ENCODE measurements around the gene NUDC. TPM values are rescaled to one million over a fixed set of nuclear protein-coding genes. Genes with fewer than 3 reads are reported as not detected.

Gene NUDC
- total RNA-seq, 2 donors from 2014 or later: 31.3 to 33.2 TPM

GRCh38 chr1:26993237-26994019, 71.9 kb downstream of the NUDC start, which contains the start of gene TRNP1:
Gene TRNP1 (plus strand): TSS chr1:26993692. CDS start chr1:26993787, 95 bp downstream.
- Histone ChIP-seq H3K27ac (peak within 1 kb of the TSS; percentile 69 to 88 (median 84)), H3K4me3 (peak within 1 kb of the TSS; percentile 46 to 48), H3K9me3 (no peaks in the 10 kb centered on the region), H3K4me1 (peaks cover 71% of the 10 kb centered on the region), H3K36me3 (replicated peaks in 1 of 2; ENCODE audit: insufficient read depth in 1 of 2, low read depth in 2 of 2) (no peaks in the 10 kb centered on the region), H3K27me3 (no peaks in the 10 kb centered on the region)
- TF ChIP-seq CTCF (IDR thresholded peaks at IDR 0.05): peak in 1 of 7 experiments; percentile 23
- TF ChIP-seq POLR2A (IDR thresholded peaks at IDR 0.05): peak; percentile 91 to 94 (median 93)
- peak; percentile 77 to 86 (median 83) for DNase-seq
- intact Hi-C loops (cut with DNase I): no loop called here
- peak; percentile 58 for ATAC-seq
- WGBS, 2 donors: 0 to 5% methylated on average over 4 to 45 of the region's 61 CpGs

- Histone ChIP-seq H3K9me3 (no peaks in the 10 kb centered on the region), H3K27me3 (no peaks in the 10 kb centered on the region), H3K4me1 (peaks cover 79% of the 10 kb centered on the region), H3K4me3 (peak overlapping the region; percentile 46 to 48), H3K27ac (peak overlapping the region; percentile 69 to 88 (median 84)), H3K36me3 (replicated peaks in 1 of 2; ENCODE audit: insufficient read depth in 1 of 2, low read depth in 2 of 2) (no peaks in the 10 kb centered on the region)
- intact Hi-C loops (cut with DNase I): no loop called here
- WGBS, 2 donors: 0 to 1% methylated on average over 15 to 84 of the region's 97 CpGs
- peak in 3 of 4 donors; percentile 24 to 51 (median 50) for DNase-seq
- peak; percentile 22 for ATAC-seq
- TF ChIP-seq CTCF (IDR thresholded peaks at IDR 0.05) (no peak), POLR2A (IDR thresholded peaks at IDR 0.05) (no peak)
Measured at GRCh38 chr1:26994020-26994786, 72.7 kb downstream of the NUDC start.

- Histone ChIP-seq H3K27me3 (no peaks in the 10 kb centered on the region), H3K4me1 (peaks cover 83% of the 10 kb centered on the region), H3K27ac (peak overlapping the region; percentile 69 to 88 (median 84)), H3K36me3 (replicated peaks in 1 of 2; ENCODE audit: insufficient read depth in 1 of 2, low read depth in 2 of 2) (no peaks in the 10 kb centered on the region), H3K4me3 (peak overlapping the region in 1 of 2 donors; percentile 0), H3K9me3 (no peaks in the 10 kb centered on the region)
- intact Hi-C loops (cut with DNase I): no loop called here
- ATAC-seq: no peak
- TF ChIP-seq POLR2A (IDR thresholded peaks at IDR 0.05) (no peak), CTCF (IDR thresholded peaks at IDR 0.05) (peak in 1 of 7 experiments; percentile 3)
- WGBS, 2 donors: 39 to 74% methylated on average over 3 to 15 of the region's 15 CpGs
- DNase-seq: peak in 1 of 4 donors; percentile 39
Measured at GRCh38 chr1:26994787-26995517, 73.4 kb downstream of the NUDC start.

- H3K36me3 ChIP-seq (replicated peaks in 1 of 2; ENCODE audit: insufficient read depth in 1 of 2, low read depth in 2 of 2): no peaks in the 10 kb centered on the region
- no peak for TF ChIP-seq POLR2A (IDR thresholded peaks at IDR 0.05)
- TF ChIP-seq CTCF (IDR thresholded peaks at IDR 0.05): no peak
- intact Hi-C loops (cut with DNase I): no loop called here
Measured at GRCh38 chr1:26996024-26996423, 74.5 kb downstream of the NUDC start.

More at GRCh38 chr1:26996024-26996423, 74.5 kb downstream of the NUDC start:
- ATAC-seq: no peak
- peak overlapping the region; percentile 44 to 88 (median 77) for H3K27ac ChIP-seq
- H3K27me3 ChIP-seq: no peaks in the 10 kb centered on the region
- no peak overlapping the region for H3K4me3 ChIP-seq
- DNase-seq: no peak
- 60% methylated on average over 1 of the region's 1 CpG; no CpG with 5 or more reads in 1 of the 2 donors for WGBS, 2 donors
- H3K4me1 ChIP-seq: peaks cover 83% of the 10 kb centered on the region
- H3K9me3 ChIP-seq: no peaks in the 10 kb centered on the region

Other genes starting within 250 kb of the NUDC start
- gene ARID1A, start 225.7 kb upstream of the NUDC start, total RNA-seq: 10 to 100 TPM; 23.7 to 25.9 TPM
- gene PIGV, start 133.8 kb upstream of the NUDC start, total RNA-seq: 10 to 100 TPM; 10.9 to 14.2 TPM
- 1 to 10 TPM; 4.6 to 5.7 TPM for gene ZDHHC18, start 95.1 kb upstream of the NUDC start, total RNA-seq
- gene SFN, start 58.6 kb upstream of the NUDC start, total RNA-seq: 1 to 10 TPM in 1 of 2 donors, under 1 TPM in 1; 0.66 to 1.6 TPM
- 10 to 100 TPM in 1 of 2 donors, 1 to 10 TPM in 1; 8.8 to 21.4 TPM for gene GPN2, start 31.5 kb upstream of the NUDC start, total RNA-seq
- gene GPATCH3, start 21.3 kb upstream of the NUDC start, total RNA-seq: 10 to 100 TPM in 1 of 2 donors, 1 to 10 TPM in 1; 4.9 to 19.4 TPM
- gene NR0B2, start 7.8 kb upstream of the NUDC start, total RNA-seq: 10 to 100 TPM; 19.8 to 34.8 TPM
- 10 to 100 TPM; 13.8 to 18.7 TPM for gene KDF1, start 38.7 kb downstream of the NUDC start, total RNA-seq
- 10 to 100 TPM; 17.1 to 32.6 TPM for gene TRNP1, start 71.9 kb downstream of the NUDC start, total RNA-seq
- gene TENT5B, start 91.1 kb downstream of the NUDC start, total RNA-seq: 1 to 10 TPM; 2.6 to 3.9 TPM
- gene SLC9A1, start 233.4 kb downstream of the NUDC start, total RNA-seq: 1 to 10 TPM; 6.9 to 7.8 TPM

Measured in body of pancreas (tissue), 4 donors.